Measurements from ENCODE around the gene CYBC1.

- TF ChIP-seq EZH2 (IDR thresholded peaks at IDR 0.05) (no peak), POLR2AphosphoS5 (IDR thresholded peaks at IDR 0.05; ENCODE audit: borderline replicate concordance, low read depth, low read length) (no peak), FOXP2 (optimal IDR thresholded peaks at IDR 0.05; ENCODE audit: control extremely low read depth, extremely low read length, insufficient read depth) (no peak)
Measured at GRCh38 chr17:82439829-82440365, 10.7 kb downstream of the CYBC1 start.

All from SK-N-MC (cell line).